ENCODE data around the gene RYR2.

- TF ChIP-seq CTCF (IDR thresholded peaks at IDR 0.05) = no peak
- TF ChIP-seq POLR2A (IDR thresholded peaks at IDR 0.05) = no peak
These were observed 216.9 kb downstream of the RYR2 start for GRCh38 chr1:237258871-237259270.
